Measurements from ENCODE around the gene VPS51.

- TF ChIP-seq CTCF (conservative IDR thresholded peaks at IDR 0.05; ENCODE audit: low read length): no peak
- no peak for TF ChIP-seq EZH2phosphoT487 (IDR thresholded peaks at IDR 0.05; ENCODE audit: borderline replicate concordance, low read depth, low read length)
Observed at GRCh38 chr11:65067446-65067845, 28.6 kb upstream of the VPS51 start.

Measured in OCI-LY7 (cell line).